Trophoblast cell (in vitro differentiated cells and primary cell): ENCODE measurements around the gene TMA7.

ENCODE experiments used
- DNase-seq, 2 donors: peaks; one replicate each; pipeline ENCODE4 v3.0.0-alpha.2; 2016
- H2AFZ ChIP-seq: 2 replicates; pipeline ENCODE4 v1.6.1; 2013; ENCODE audit warnings: low read length, moderate library complexity, mild to moderate bottlenecking; ENCODE audit not compliant: insufficient read depth, poor library complexity
- H2AK5ac ChIP-seq: 2 replicates; pipeline ENCODE4 v1.6.1; 2013; ENCODE audit warnings: mild to moderate bottlenecking, low read length
- H2BK120ac ChIP-seq: 2 replicates; pipeline ENCODE4 v1.6.1; 2013; ENCODE audit warnings: low read length, mild to moderate bottlenecking, moderate library complexity; ENCODE audit not compliant: insufficient read depth, poor library complexity
- H2BK12ac ChIP-seq: 2 replicates; pipeline ENCODE4 v1.6.1; 2013; ENCODE audit warnings: mild to moderate bottlenecking, low read length, moderate library complexity
- H2BK5ac ChIP-seq: 2 replicates; pipeline ENCODE4 v1.6.1; 2013; ENCODE audit warnings: low read length, low read depth, moderate library complexity, mild to moderate bottlenecking; ENCODE audit not compliant: poor library complexity
- H3K14ac ChIP-seq: 2 replicates; pipeline ENCODE4 v1.6.1; 2013; ENCODE audit warnings: mild to moderate bottlenecking, low read length
- H3K18ac ChIP-seq: 2 replicates; pipeline ENCODE4 v1.6.1; 2013; ENCODE audit warnings: mild to moderate bottlenecking, low read length
- H3K23ac ChIP-seq: 2 replicates; pipeline ENCODE4 v1.6.1; 2013; ENCODE audit warnings: low read length
- H3K27ac ChIP-seq: 2 replicates; pipeline ENCODE4 v1.5.1; 2013; ENCODE audit warnings: low read depth, mild to moderate bottlenecking, inconsistent platforms, low read length, moderate library complexity
- H3K27me3 ChIP-seq: 2 replicates; pipeline ENCODE4 v1.6.1; 2013; ENCODE audit warnings: inconsistent platforms, mild to moderate bottlenecking, low read length, moderate library complexity; ENCODE audit not compliant: insufficient read depth
- H3K36me3 ChIP-seq, 2 experiments: 1 replicate in 1 of 2; 2 replicates in 1 of 2; pipeline ENCODE4 v1.6.1; 2013; ENCODE audit warnings: low read length in 2 of 2, mild to moderate bottlenecking in 2 of 2, moderate library complexity in 1 of 2; ENCODE audit not compliant: insufficient read depth in 2 of 2, control insufficient read depth in 1 of 2
- H3K4ac ChIP-seq: 2 replicates; pipeline ENCODE4 v1.6.1; 2013; ENCODE audit warnings: low read depth, mild to moderate bottlenecking, low read length, moderate library complexity
- H3K4me1 ChIP-seq, 2 experiments: 1 replicate in 1 of 2; 2 replicates in 1 of 2; pipeline ENCODE4 v1.6.1; 2013; ENCODE audit warnings: low read length in 2 of 2, mild to moderate bottlenecking in 2 of 2, moderate library complexity in 1 of 2; ENCODE audit not compliant: insufficient read depth in 2 of 2, control insufficient read depth in 1 of 2
- H3K4me2 ChIP-seq: 2 replicates; pipeline ENCODE4 v1.6.1; 2013; ENCODE audit warnings: inconsistent platforms, mild to moderate bottlenecking, low read length, moderate library complexity
- H3K4me3 ChIP-seq: 2 replicates; pipeline ENCODE4 v1.5.1; 2013; ENCODE audit warnings: mild to moderate bottlenecking, low read depth, low read length, inconsistent platforms
- H3K79me1 ChIP-seq: one replicate; pipeline ENCODE4 v1.6.1; 2013; ENCODE audit warnings: low read length
- H3K79me2 ChIP-seq: 2 replicates; pipeline ENCODE4 v1.6.1; 2013; ENCODE audit warnings: low read length, mild to moderate bottlenecking; ENCODE audit not compliant: control insufficient read depth, insufficient read depth, poor library complexity
- H3K9ac ChIP-seq: 2 replicates; pipeline ENCODE4 v1.6.1; 2013; ENCODE audit warnings: mild to moderate bottlenecking, low read length
- H3K9me3 ChIP-seq: 2 replicates; pipeline ENCODE4 v1.6.1; 2013; ENCODE audit warnings: low read depth, mild to moderate bottlenecking, control low read depth, inconsistent platforms, low read length; ENCODE audit not compliant: insufficient read depth
- H4K12ac ChIP-seq: 2 replicates; pipeline ENCODE4 v1.6.1; 2013; ENCODE audit warnings: low read depth, mild to moderate bottlenecking, low read length, moderate library complexity
- H4K8ac ChIP-seq: 2 replicates; pipeline ENCODE4 v1.6.1; 2013; ENCODE audit warnings: low read depth, mild to moderate bottlenecking, low read length, moderate library complexity
- H4K91ac ChIP-seq: one replicate; pipeline ENCODE4 v1.6.1; 2013; ENCODE audit warnings: low read depth, mild to moderate bottlenecking, low read length, moderate library complexity
- WGBS: extraction: QIAGEN DNeasy Blood & Tissue Kit; methylation state at CpG from one replicate; pipeline ENCODE4 v1.1.7; 2013; ENCODE audit warnings: missing lambda C conversion rate; ENCODE audit not compliant: insufficient read length, insufficient coverage; ENCODE audit errors: extremely low coverage; 5-methylcytosine and 5-hydroxymethylcytosine counted together

The TMA7 gene

DNA sequence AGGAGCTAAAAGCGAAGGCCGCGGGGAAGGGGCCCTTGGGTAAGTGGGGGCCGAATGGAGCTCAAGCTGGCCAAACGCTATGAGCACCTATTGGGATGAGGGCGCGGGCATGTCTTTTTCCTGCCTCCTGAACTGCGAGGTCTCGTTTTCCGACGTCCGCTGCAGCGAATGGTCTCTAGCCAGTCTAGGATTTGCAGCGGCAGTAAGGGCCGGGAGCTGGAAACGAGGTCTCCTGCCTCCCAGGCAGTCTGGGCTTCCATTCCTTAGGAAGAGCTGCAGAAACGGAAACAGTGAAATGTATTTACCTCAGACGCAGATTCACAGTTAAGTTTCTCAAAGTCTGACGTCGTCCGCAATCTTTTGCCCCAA is 517 bp downstream of the TMA7 start:
- no CpG with 5 or more reads among the region's 21 CpGs for WGBS

GRCh38 chr3:48441940-48442339 is 1.9 kb downstream of the TMA7 start:
- H3K4me2 ChIP-seq = no peak overlapping the region
- H3K36me3 ChIP-seq = peaks cover 16 to 22% of the 10 kb centered on the region in 2 experiments
- no peak overlapping the region for H2BK12ac ChIP-seq
- H4K8ac ChIP-seq = no peak overlapping the region
- peaks cover 4 to 8% of the 10 kb centered on the region in 2 experiments for H3K4me1 ChIP-seq
- H3K4ac ChIP-seq = peak overlapping the region; percentile 67
- no peak overlapping the region for H3K18ac ChIP-seq
- H3K4me3 ChIP-seq = no peak overlapping the region
- peaks cover 7% of the 10 kb centered on the region for H3K79me2 ChIP-seq
- H3K27me3 ChIP-seq = no peaks in the 10 kb centered on the region
- DNase-seq = no peak
- H3K79me1 ChIP-seq = peaks cover 8% of the 10 kb centered on the region
- H3K23ac ChIP-seq = no peak overlapping the region
- H2AK5ac ChIP-seq = no peak overlapping the region
- no peak overlapping the region for H4K12ac ChIP-seq
- no peak overlapping the region for H2BK5ac ChIP-seq
- no CpG with 5 or more reads among the region's 6 CpGs for WGBS
- no peak overlapping the region for H3K14ac ChIP-seq
- H4K91ac ChIP-seq = no peak overlapping the region
- H3K9ac ChIP-seq = no peak overlapping the region
- no peak overlapping the region for H2AFZ ChIP-seq
- H3K27ac ChIP-seq = no peak overlapping the region
- H3K9me3 ChIP-seq = no peaks in the 10 kb centered on the region
- no peak overlapping the region for H2BK120ac ChIP-seq

More for the DNA sequence above, 517 bp downstream of the TMA7 start:
- peak overlapping the region; percentile 89 for H4K91ac ChIP-seq
- no peaks in the 10 kb centered on the region for H3K9me3 ChIP-seq
- peak overlapping the region; percentile 89 for H3K4me2 ChIP-seq
- H3K14ac ChIP-seq = peak overlapping the region; percentile 91
- H3K36me3 ChIP-seq = peaks cover 16 to 22% of the 10 kb centered on the region in 2 experiments
- H3K79me1 ChIP-seq = peaks cover 6% of the 10 kb centered on the region
- H2AK5ac ChIP-seq = peak overlapping the region; percentile 49
- H3K4ac ChIP-seq = peak overlapping the region; percentile 93
- peak overlapping the region; percentile 85 for H4K12ac ChIP-seq
- H3K9ac ChIP-seq = peak overlapping the region; percentile 96
- peak; percentile 21 to 45 for DNase-seq
- peaks cover 7% of the 10 kb centered on the region for H3K79me2 ChIP-seq
- no peak overlapping the region for H2BK5ac ChIP-seq
- peak overlapping the region; percentile 67 for H2BK120ac ChIP-seq
- no peak overlapping the region for H2BK12ac ChIP-seq
- H3K27me3 ChIP-seq = no peaks in the 10 kb centered on the region
- H3K23ac ChIP-seq = no peak overlapping the region
- peaks cover 2 to 4% of the 10 kb centered on the region in 2 experiments for H3K4me1 ChIP-seq
- H3K27ac ChIP-seq = peak overlapping the region; percentile 59
- H4K8ac ChIP-seq = peak overlapping the region; percentile 96
- no peak overlapping the region for H2AFZ ChIP-seq
- peak overlapping the region; percentile 94 for H3K4me3 ChIP-seq
- no peak overlapping the region for H3K18ac ChIP-seq

DNA sequence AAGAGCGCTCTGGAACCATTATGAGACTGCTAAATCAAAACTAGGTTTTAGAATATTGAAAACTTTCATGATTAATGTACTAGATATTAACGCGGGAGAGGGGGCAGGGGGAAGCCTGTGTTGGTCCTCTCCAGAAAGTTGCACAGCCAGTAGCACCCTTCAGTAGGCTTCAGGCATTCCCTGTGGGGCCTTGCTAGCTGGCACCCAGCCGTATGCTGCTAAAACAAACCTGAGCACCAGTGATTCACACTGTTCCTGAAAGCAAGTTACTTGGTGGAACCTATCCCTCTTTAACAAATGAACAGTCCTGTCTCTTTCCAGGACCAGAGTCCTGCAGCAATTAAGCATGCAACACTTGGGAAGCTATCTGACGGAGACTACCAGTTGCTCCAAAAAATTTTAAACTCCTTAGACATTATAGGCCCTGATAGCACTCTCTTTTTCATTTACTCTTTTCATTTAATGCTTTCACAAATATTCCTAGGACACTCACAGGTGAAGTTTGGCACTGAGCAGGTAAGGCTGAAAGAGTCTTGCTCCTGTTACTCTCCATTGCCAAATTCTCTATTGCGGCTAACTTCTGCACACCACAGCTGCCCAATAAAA is 5.3 kb downstream of the TMA7 start:
- no peaks in the 10 kb centered on the region for H3K27me3 ChIP-seq
- no peak overlapping the region for H3K27ac ChIP-seq
- H3K79me2 ChIP-seq = peaks cover 4% of the 10 kb centered on the region
- H2AFZ ChIP-seq = no peak overlapping the region
- H3K14ac ChIP-seq = no peak overlapping the region
- peaks cover 3% of the 10 kb centered on the region for H3K79me1 ChIP-seq
- WGBS = no CpG with 5 or more reads among the region's 6 CpGs
- no peak overlapping the region for H2BK120ac ChIP-seq
- no peak overlapping the region for H2BK5ac ChIP-seq
- H3K23ac ChIP-seq = no peak overlapping the region
- H3K18ac ChIP-seq = no peak overlapping the region
- H3K4me2 ChIP-seq = no peak overlapping the region
- peaks cover 16 to 22% of the 10 kb centered on the region in 2 experiments for H3K36me3 ChIP-seq
- H4K12ac ChIP-seq = no peak overlapping the region
- no peak overlapping the region for H2AK5ac ChIP-seq
- DNase-seq = no peak
- no peak overlapping the region for H3K4me3 ChIP-seq
- no peaks in the 10 kb centered on the region for H3K9me3 ChIP-seq
- H3K4ac ChIP-seq = no peak overlapping the region
- peaks cover 9 to 10% of the 10 kb centered on the region in 2 experiments for H3K4me1 ChIP-seq
- no peak overlapping the region for H2BK12ac ChIP-seq
- H3K9ac ChIP-seq = no peak overlapping the region
- H4K91ac ChIP-seq = no peak overlapping the region
- H4K8ac ChIP-seq = no peak overlapping the region

- no peak for DNase-seq
- Histone ChIP-seq H3K9ac (peak overlapping the region; percentile 6), H3K4me2 (peak overlapping the region; percentile 81), H2BK12ac (no peak overlapping the region), H3K4ac (peak overlapping the region; percentile 41), H3K4me3 (peak overlapping the region; percentile 87), H3K14ac (peak overlapping the region; percentile 33), H4K91ac (peak overlapping the region; percentile 21), H3K18ac (no peak overlapping the region), H3K23ac (no peak overlapping the region), H2AFZ (peak overlapping the region; percentile 64), H2BK5ac (no peak overlapping the region), H3K4me1 (peaks cover 9 to 10% of the 10 kb centered on the region in 2 experiments), H3K36me3 (peaks cover 17 to 22% of the 10 kb centered on the region in 2 experiments), H2BK120ac (no peak overlapping the region), H3K9me3 (no peaks in the 10 kb centered on the region), H4K12ac (peak overlapping the region; percentile 56), H3K79me2 (no peaks in the 10 kb centered on the region), H3K79me1 (peaks cover 1% of the 10 kb centered on the region), H3K27me3 (no peaks in the 10 kb centered on the region), H3K27ac (no peak overlapping the region), H4K8ac (peak overlapping the region; percentile 84), H2AK5ac (no peak overlapping the region)
- no CpG with 5 or more reads among the region's 6 CpGs for WGBS
Observed at GRCh38 chr3:48446043-48446424, 6.0 kb downstream of the TMA7 start.
